ENCODE measurements around the gene CRAT. TPM values are rescaled to one million over a fixed set of nuclear protein-coding genes. Genes with fewer than 3 reads are reported as not detected.

CRAT gene
- total RNA-seq, 1 donor from 2014 or later, result 10.1 TPM

DNA sequence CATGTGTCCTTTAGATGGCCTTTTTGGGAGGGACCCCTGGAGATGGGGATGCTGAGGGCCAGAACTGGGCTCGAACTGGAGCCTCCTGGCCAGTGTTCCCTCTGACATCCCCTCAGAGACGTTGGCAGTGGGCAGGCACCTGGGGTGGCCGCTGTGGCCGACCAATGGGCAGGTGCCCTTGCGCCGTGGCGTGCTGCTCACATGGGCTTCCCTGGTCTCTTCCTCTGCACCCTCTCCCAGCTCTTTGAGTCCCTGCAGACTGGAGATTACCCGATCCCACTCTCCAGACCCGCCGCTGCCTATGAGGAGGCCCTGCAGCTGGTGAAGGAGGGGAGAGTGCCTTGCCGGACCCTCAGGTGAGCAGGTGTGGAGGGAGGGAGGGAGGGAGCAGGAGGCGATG, 49.6 kb downstream of the CRAT start:
- Mint-ChIP-seq H3K4me3 (no peak overlapping the region), H3K36me3 (peaks cover 6% of the 10 kb centered on the region), H3K9me3 (no peaks in the 10 kb centered on the region), H3K27ac (no peak overlapping the region), H3K4me1 (no peaks in the 10 kb centered on the region), H3K27me3 (ENCODE audit: insufficient read depth, low read depth) (no peaks in the 10 kb centered on the region)
- H4K20me1 ChIP-seq (ENCODE audit: low read depth), result no peaks in the 10 kb centered on the region
- H3K4me2 ChIP-seq, result no peak overlapping the region
- H3K9ac ChIP-seq, result no peak overlapping the region
- no peaks in the 10 kb centered on the region for H3K4me1 ChIP-seq
- DNase-seq (ENCODE audit: low spot score), result no peak
- no peaks in the 10 kb centered on the region for H3K36me3 ChIP-seq
- H3K79me2 ChIP-seq (ENCODE audit: low read depth), result no peaks in the 10 kb centered on the region
- H3K27me3 ChIP-seq, result no peaks in the 10 kb centered on the region
- H2AFZ ChIP-seq (replicated peaks), result no peak overlapping the region
- no peak overlapping the region for H3K27ac ChIP-seq
- H3F3A ChIP-seq (ENCODE audit: low read depth), result no peaks in the 10 kb centered on the region
- H3K4me3 ChIP-seq, result no peak overlapping the region
- TF ChIP-seq, protein P1, sequence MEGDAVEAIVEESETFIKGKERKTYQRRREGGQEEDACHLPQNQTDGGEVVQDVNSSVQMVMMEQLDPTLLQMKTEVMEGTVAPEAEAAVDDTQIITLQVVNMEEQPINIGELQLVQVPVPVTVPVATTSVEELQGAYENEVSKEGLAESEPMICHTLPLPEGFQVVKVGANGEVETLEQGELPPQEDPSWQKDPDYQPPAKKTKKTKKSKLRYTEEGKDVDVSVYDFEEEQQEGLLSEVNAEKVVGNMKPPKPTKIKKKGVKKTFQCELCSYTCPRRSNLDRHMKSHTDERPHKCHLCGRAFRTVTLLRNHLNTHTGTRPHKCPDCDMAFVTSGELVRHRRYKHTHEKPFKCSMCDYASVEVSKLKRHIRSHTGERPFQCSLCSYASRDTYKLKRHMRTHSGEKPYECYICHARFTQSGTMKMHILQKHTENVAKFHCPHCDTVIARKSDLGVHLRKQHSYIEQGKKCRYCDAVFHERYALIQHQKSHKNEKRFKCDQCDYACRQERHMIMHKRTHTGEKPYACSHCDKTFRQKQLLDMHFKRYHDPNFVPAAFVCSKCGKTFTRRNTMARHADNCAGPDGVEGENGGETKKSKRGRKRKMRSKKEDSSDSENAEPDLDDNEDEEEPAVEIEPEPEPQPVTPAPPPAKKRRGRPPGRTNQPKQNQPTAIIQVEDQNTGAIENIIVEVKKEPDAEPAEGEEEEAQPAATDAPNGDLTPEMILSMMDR (IDR thresholded peaks at IDR 0.05), result no peak
- no peak for TF ChIP-seq EZH2phosphoT487 (IDR thresholded peaks at IDR 0.05)
- H3K9me3 ChIP-seq (ENCODE audit: low read depth), result no peaks in the 10 kb centered on the region

DNA sequence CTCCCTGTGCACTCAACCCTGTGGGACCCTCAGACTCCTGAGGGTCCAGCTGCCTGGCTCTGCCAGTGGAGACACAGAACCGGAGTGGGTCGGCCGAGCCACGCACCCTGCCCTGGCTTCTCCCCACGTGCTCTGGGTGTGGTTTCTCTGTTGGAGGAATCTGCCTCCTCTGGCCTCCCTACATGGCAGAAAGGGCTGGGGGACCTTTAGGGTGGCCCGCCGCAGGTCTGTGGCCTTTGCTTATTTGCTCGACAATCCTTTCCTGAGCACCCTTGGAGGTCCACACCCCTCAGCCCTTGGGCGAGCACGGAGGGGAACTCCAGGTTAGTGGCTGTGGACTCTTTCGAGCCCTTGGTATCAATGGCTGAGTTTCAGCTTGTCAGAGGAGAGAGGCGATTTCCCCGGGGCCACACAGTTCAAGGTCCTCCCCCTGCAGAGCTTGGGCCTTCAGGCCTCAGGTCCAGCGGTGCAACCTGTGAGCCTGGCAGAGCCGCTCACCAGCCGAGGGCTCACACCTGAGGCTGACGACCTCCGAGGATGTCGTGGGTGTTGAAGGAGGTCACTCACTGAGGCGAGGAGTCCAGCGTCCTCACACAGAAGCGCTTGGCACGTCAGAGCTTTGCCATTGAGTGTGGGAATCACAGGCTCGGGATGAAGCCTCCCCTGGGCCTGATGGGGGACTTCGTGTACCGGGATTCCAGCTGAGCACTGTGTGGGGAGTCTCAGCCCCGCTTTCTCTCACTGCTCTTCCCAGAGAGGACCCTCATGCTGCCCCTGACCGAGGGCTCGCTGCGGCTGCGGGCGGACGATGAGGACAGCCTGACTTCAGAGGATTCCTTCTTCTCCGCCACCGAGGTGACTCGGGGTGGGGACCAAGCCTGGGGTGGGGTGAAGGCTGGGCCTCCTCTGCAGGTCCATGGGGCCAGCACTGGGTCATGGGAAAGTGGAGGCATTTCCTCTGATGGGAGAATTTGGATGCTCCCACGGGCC, 50.5 kb downstream of the CRAT start:
- H3K9ac ChIP-seq, result no peak overlapping the region
- DNase-seq (ENCODE audit: low spot score), result no peak
- TF ChIP-seq EZH2phosphoT487 (IDR thresholded peaks at IDR 0.05), result no peak
- no peak for TF ChIP-seq EZH2 (IDR thresholded peaks at IDR 0.05)
- TF ChIP-seq, protein P1 (IDR thresholded peaks at IDR 0.05), result no peak
- no peaks in the 10 kb centered on the region for H3K4me1 ChIP-seq
- Mint-ChIP-seq H3K27ac (no peak overlapping the region), H3K4me1 (no peaks in the 10 kb centered on the region), H3K36me3 (peaks cover 2% of the 10 kb centered on the region), H3K9me3 (no peaks in the 10 kb centered on the region), H3K4me3 (no peak overlapping the region), H3K27me3 (ENCODE audit: insufficient read depth, low read depth) (no peaks in the 10 kb centered on the region)
- H3K4me2 ChIP-seq, result no peak overlapping the region
- H2AFZ ChIP-seq (replicated peaks), result no peak overlapping the region
- no peaks in the 10 kb centered on the region for H4K20me1 ChIP-seq (ENCODE audit: low read depth)
- no peaks in the 10 kb centered on the region for H3K9me3 ChIP-seq (ENCODE audit: low read depth)
- no peaks in the 10 kb centered on the region for H3F3A ChIP-seq (ENCODE audit: low read depth)
- no peaks in the 10 kb centered on the region for H3K27me3 ChIP-seq
- no peaks in the 10 kb centered on the region for H3K79me2 ChIP-seq (ENCODE audit: low read depth)
- H3K4me3 ChIP-seq, result no peak overlapping the region
- H3K36me3 ChIP-seq, result no peaks in the 10 kb centered on the region
- no peak overlapping the region for H3K27ac ChIP-seq

DNA sequence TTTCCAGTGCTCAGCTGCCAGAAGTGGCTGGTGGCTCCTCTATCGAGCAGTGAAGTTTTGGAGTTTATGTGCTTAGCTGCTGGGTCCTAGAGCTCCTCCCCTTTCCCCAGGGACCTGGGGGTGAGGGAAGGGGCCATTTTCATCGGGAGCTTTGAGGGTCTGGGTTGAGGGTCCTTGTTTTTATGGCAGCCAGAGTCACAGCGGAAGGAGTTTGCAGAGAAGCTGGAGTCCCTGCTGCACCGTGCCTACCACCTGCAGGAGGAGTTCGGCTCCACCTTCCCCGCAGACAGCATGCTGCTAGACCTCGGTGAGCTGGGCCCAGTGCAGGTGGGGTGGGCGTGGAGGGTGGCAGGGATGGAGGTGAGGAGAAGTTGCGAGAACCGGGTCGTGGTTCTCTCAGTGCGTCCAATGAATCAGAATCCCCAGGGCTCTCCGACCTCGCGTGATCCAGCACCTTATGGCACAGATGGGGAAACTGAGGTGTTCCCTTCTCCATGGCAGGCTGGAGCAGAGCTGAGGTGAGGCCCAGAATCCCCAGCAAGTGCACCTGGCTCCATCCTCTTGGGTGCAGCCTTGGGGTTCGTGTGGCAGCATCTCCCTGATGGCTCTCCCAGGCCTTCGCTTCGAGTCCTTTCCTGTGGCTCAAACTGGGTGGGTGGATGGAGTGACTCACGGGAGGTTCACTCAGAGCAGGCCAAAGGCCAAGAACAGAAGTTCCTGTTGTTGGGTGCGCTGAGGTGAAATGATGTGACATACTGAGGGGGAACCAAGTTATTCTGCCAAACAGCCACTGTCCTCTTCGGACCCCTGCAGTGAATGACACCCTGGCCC, 51.4 kb downstream of the CRAT start:
- H2AFZ ChIP-seq (replicated peaks), result no peak overlapping the region
- H3K4me1 Mint-ChIP-seq, result no peaks in the 10 kb centered on the region
- no peaks in the 10 kb centered on the region for H3K36me3 ChIP-seq

More for the DNA sequence above, 51.4 kb downstream of the CRAT start:
- no peak for TF ChIP-seq EZH2phosphoT487 (IDR thresholded peaks at IDR 0.05)
- TF ChIP-seq, protein P1 (IDR thresholded peaks at IDR 0.05), result no peak
- TF ChIP-seq EZH2 (IDR thresholded peaks at IDR 0.05), result no peak
- Mint-ChIP-seq H3K36me3 (peaks cover 8% of the 10 kb centered on the region), H3K4me3 (no peak overlapping the region), H3K9me3 (no peaks in the 10 kb centered on the region), H3K27ac (no peak overlapping the region), H3K27me3 (ENCODE audit: insufficient read depth, low read depth) (no peaks in the 10 kb centered on the region)
- H3K4me3 ChIP-seq, result no peak overlapping the region
- H3K4me2 ChIP-seq, result no peak overlapping the region
- H3K9ac ChIP-seq, result no peak overlapping the region
- H4K20me1 ChIP-seq (ENCODE audit: low read depth), result no peaks in the 10 kb centered on the region
- no peaks in the 10 kb centered on the region for H3K4me1 ChIP-seq
- DNase-seq (ENCODE audit: low spot score), result no peak
- no peak overlapping the region for H3K27ac ChIP-seq
- H3F3A ChIP-seq (ENCODE audit: low read depth), result no peaks in the 10 kb centered on the region
- no peaks in the 10 kb centered on the region for H3K79me2 ChIP-seq (ENCODE audit: low read depth)
- no peaks in the 10 kb centered on the region for H3K9me3 ChIP-seq (ENCODE audit: low read depth)
- no peaks in the 10 kb centered on the region for H3K27me3 ChIP-seq

Measured in neural progenitor cell (in vitro differentiated cells).